Upper lobe of left lung (tissue), 4 donors: ENCODE data around the gene INTS4.
"Not testable (repeated sequence)": the region's sequence is repeated elsewhere in the genome, so short reads cannot be mapped to it uniquely, and the experiment has no call there.

ENCODE experiments used
- POLR2A ChIP-seq, 4 donors: fragments of 450-650 bp; IDR thresholded peaks; one replicate each; pipeline ENCODE4 v1.5.1; 2016 to 2017; ENCODE audit warnings: antibody characterized with exemption in 4 of 4, mild to moderate bottlenecking in 2 of 4
- TF ChIP-seq, protein P1 (sequence below), 6 experiments: fragments of 450-650 bp in 4 of 6; fragments of 200-600 bp in 2 of 6; sonication (generic) in 2 of 6; IDR thresholded peaks; one replicate each; pipeline ENCODE4 v1.5.1; 2016 to 2019; ENCODE audit warnings: antibody characterized with exemption in 6 of 6

DNA sequence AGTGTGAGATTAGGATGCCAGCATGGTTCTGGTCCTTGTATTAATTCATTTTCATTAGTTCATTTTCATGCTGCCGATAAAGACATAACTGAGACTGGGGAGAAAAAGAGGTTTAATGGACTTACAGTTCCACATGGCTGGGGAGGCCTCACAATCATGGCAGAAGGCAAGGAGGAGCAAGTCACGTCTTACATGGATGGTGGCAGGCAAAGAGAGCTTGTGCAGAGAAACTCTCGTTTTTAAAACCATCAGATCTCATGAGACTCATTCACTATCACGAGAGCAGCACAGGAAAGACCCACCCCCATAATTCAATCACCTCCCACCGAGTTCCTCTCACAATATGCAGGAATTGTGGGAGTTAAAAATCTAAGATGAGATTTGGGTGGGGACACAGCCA, 150.8 kb downstream of the INTS4 start:
- TF ChIP-seq, protein P1, sequence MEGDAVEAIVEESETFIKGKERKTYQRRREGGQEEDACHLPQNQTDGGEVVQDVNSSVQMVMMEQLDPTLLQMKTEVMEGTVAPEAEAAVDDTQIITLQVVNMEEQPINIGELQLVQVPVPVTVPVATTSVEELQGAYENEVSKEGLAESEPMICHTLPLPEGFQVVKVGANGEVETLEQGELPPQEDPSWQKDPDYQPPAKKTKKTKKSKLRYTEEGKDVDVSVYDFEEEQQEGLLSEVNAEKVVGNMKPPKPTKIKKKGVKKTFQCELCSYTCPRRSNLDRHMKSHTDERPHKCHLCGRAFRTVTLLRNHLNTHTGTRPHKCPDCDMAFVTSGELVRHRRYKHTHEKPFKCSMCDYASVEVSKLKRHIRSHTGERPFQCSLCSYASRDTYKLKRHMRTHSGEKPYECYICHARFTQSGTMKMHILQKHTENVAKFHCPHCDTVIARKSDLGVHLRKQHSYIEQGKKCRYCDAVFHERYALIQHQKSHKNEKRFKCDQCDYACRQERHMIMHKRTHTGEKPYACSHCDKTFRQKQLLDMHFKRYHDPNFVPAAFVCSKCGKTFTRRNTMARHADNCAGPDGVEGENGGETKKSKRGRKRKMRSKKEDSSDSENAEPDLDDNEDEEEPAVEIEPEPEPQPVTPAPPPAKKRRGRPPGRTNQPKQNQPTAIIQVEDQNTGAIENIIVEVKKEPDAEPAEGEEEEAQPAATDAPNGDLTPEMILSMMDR (IDR thresholded peaks at IDR 0.05) = not testable (repeated sequence)
- TF ChIP-seq POLR2A (IDR thresholded peaks at IDR 0.05) = not testable (repeated sequence)
